ENCODE results near the gene EHMT1.
"Not testable (repeated sequence)": the region's sequence is repeated elsewhere in the genome, so short reads cannot be mapped to it uniquely, and the experiment has no call there.

EHMT1 gene

GRCh38 chr9:137798901-137799629 is 180.3 kb downstream of the EHMT1 start:
- no peak for DNase-seq (ENCODE audit: insufficient read length, low spot score)
- no peak for FAIRE-seq

- DNase-seq (ENCODE audit: insufficient read length, low spot score) (no peak), FAIRE-seq (no peak)
Observed at GRCh38 chr9:137799630-137799983, 180.8 kb downstream of the EHMT1 start.

DNA sequence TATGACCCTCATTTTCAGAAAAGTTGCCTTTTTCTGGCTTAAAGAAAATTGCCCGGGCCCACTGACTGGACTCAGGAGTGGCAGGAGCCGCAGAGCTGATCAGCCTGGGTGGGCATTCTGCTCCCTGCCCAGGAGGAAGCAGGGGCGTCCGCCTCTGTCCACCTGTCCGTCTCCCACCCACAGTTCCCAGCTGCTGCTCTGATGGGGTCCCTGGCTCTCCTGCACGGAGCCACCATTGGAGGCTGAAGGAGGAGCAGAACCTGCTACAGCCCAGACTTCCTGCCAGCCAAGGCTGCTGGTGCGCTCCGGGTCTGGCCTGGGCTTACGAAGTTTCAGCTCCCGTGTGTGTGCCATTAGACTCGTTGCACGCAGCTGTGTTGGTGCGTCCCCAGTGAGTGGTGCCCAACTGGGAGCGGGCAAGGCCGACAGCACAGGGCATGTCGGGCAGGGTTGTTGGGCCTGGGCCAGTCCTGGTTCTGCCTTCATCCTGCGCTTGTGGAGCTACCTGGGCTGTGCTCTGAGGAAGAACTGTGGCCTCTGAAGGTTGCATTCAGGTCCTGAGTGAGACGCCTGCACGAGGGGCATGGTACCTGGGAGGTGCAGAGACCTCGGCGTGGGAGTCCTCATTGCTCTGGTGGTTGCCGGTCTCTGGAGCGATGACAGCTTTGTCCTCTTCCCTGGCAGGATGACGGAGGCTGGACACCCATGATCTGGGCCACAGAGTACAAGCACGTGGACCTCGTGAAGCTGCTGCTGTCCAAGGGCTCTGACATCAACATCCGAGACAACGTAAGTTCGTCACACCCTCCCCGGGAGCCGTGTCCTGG is 181.6 kb downstream of the EHMT1 start:
- DNase-seq (ENCODE audit: insufficient read length, low spot score) (no peak), FAIRE-seq (no peak)

- DNase-seq (ENCODE audit: insufficient read length, low spot score) (no peak), FAIRE-seq (no peak)
Observed at GRCh38 chr9:137801023-137801319, 182.2 kb downstream of the EHMT1 start.

GRCh38 chr9:137802021-137802420 is 183.2 kb downstream of the EHMT1 start:
- DNase-seq (ENCODE audit: insufficient read length, low spot score) (no peak), FAIRE-seq (no peak)

DNA sequence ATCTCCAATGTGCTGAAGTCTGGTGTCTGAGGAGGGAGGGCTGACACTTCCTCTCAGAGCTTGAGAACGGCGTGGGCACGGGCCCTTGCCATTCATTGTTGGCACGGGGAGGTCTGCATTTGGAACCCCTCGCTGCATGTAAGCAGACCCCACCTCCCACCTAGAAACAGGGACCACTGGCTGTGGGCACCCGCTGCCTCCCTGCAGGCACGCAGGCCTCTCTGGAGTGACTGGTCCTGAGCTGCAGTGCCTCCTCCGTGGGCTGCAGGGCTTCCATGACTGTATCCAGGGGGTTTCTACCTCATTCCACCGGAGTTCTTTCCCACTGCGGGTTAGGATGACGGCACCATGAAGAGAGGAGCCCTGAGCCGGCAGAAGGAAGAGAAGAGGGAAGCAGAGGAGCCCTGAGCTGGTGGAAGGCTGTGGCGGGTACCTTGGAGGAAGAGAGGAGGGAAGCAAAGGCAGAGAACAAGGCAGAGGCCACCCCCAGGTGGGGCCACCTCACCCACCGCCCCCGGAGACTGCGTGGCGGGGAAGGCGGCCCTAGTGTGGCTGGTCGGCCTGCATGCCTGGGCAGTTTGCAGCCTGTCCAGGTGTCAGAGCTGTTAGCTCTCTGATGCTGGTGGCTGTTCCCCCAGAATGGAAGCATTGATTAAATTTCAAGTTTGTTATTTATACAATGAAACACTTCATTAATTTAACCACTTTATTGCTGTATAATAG is 183.9 kb downstream of the EHMT1 start:
- FAIRE-seq (no peak), DNase-seq (ENCODE audit: insufficient read length, low spot score) (no peak)

GRCh38 chr9:137804908-137805630 is 186.3 kb downstream of the EHMT1 start:
- DNase-seq (ENCODE audit: insufficient read length, low spot score), result no peak
- no peak for FAIRE-seq

GRCh38 chr9:137807721-137808703 is 189.2 kb downstream of the EHMT1 start:
- no peak for FAIRE-seq
- no peak for DNase-seq (ENCODE audit: insufficient read length, low spot score)

DNA sequence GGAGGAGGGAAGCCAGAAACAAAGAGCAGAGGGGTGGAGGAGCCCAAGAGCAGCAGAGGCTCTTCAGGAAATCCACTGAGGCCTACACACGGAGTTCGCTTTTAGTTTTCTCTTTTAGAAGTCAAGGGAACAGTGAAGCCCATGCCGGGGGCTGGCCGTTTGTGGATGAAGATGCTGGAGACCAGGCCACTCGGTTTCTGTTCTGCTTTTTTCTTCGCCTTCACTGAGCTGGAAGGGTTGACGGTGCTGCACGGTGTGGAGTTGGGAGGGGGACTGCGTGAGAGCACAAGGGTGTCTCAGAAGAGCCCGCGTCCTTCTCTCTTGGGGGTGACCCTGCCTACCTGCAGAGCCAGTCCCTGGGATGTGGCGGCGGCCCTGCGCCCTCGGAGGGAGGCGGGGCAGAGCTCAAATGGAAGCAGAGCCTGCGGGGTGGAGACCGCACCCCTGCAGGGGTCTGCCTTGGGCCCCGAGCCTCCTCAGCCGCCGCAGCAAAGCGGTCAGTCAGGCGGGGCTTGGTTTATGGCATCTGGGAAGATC is 190.3 kb downstream of the EHMT1 start:
- DNase-seq (ENCODE audit: insufficient read length, low spot score) (no peak), FAIRE-seq (no peak)

DNA sequence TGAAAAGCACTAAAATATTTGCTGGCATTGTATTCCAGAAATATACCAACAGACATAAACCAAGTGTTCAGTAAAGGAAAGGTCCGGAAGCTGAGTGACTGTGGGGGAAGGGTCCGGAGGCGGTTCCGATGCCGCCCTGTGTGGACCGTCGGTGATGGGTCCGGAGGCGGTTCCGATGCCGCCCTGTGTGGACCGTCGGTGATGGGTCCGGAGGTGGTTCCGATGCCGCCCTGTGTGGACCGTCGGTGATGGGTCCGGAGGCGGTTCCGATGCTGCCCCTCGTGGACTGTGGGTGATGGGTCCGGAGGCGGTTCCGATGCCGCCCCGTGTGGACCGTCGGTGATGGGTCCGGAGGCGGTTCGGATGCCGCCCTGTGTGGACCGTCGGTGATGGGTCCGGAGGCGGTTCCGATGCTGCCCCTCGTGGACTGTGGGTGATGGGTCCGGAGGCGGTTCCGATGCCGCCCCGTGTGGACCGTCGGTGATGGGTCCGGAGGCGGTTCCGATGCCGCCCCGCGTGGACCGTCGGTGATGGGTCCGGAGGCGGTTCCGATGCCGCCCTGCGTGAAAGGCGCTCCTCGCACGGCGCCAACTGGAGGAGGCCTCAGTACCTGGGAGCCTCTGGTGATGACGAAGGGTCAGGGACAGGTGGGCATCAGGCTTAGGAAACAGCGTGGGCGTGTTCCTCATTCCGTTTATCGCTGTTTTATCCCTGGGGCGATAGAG is 191.1 kb downstream of the EHMT1 start:
- FAIRE-seq; DNase-seq (ENCODE audit: insufficient read length, low spot score): not testable (repeated sequence)

DNA sequence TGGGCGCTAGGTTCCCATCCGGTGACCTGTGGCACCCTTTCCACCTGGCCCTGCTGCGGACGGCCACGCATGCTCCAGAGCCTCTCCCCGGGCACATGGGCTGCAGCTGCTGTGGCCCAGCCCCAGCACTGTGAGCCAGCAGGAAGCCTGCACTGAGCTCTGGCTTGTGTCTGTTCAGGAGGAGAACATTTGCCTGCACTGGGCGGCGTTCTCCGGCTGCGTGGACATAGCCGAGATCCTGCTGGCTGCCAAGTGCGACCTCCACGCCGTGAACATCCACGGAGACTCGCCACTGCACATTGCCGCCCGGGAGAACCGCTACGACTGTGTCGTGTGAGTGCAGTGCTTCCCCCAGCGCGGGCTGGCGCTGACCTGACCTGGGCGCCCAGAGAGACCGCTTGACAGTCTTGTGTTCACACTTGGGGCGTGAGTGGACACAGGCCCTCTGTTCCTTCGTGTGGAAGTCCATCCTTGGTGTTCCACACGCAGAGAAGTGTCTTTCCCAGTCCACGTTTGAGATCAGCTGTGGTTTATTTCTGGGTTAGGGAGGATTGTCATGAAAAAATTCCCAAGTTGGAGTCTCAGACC is 192.6 kb downstream of the EHMT1 start:
- no peak for FAIRE-seq
- no peak for DNase-seq (ENCODE audit: insufficient read length, low spot score)

- DNase-seq (ENCODE audit: insufficient read length, low spot score) (no peak), FAIRE-seq (no peak)
Observed at GRCh38 chr9:137812356-137813023, 193.7 kb downstream of the EHMT1 start.

GRCh38 chr9:137813167-137813566 is 194.4 kb downstream of the EHMT1 start:
- FAIRE-seq, result no peak
- DNase-seq (ENCODE audit: insufficient read length, low spot score), result no peak

DNA sequence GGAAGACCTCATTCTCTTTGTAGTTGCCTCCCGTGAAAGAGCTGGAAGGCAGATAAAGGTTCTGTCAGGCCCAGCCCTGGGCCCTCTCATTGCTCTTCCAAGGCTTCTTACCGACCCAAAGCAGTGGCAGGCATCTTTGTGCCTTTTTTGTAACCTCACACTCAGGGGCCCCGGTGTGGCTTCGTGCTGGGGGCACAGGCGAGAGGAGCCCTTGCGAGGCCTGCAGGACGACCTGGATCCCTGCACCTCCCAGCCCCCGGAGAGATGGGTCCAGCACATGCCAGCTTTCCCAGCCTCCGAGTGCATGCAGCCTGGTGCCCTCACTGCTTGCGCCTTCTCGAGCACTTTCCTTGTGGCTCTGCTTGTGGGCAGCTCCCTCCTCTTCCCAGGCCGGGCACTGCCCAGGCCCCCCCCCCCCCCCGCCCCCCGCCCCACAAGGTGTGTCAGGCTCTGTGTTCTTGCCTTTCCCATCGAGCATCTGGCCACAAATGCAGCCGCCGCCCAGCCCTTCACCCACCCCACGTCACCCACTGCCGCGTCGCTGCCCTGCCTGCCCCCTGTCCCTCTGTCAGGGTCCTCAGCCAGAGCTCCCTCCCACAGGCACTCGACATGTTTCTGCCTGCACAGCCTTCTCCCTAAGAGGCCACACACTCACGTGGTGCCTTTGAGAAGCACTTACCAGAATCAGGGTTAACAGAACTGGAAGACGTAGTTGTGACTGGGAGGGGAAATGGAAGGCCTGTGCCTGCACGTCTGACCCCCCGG is 195.0 kb downstream of the EHMT1 start:
- FAIRE-seq (no peak), DNase-seq (ENCODE audit: insufficient read length, low spot score) (no peak)

DNA sequence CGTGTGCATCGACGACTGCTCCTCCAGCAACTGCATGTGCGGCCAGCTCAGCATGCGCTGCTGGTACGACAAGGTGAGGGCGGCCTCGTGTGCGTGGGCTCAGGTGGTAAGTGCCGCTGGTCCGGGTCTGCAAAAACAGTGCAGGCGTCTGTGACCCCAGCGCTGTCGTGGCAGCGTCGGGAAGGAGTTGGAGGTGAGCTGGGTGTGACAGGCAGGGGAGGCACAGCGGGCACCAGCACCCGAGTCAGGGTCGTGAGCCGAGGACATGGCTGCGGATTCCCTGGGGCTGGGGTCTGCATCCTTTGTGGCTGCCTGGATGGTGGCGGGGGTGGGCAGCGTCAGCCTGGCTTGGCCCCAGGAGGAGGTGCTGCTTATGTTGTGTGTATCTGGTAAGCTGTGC is 195.6 kb downstream of the EHMT1 start:
- DNase-seq (ENCODE audit: insufficient read length, low spot score) (no peak), FAIRE-seq (no peak)

DNA sequence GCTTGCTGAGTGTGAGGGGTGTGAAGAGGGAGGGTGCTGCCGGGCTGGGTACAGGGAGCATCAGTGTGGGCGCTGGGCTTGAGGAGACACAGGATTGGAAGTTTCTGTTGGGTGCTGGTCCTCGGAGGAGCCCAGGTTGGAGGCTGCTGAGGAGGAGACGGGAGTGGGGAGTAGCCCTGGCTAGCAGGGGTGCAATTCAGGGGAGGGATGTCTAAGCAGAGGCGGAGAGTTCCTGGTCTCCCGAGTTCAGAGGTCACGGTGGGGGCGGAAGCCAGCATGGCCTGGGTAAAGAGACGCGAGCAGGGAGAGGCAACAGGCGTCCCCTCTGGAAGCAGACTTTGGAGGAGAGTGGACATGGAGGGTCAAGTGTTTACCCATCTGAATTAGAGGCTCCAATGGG is 196.0 kb downstream of the EHMT1 start:
- FAIRE-seq, result no peak

More for the DNA sequence above, 196.0 kb downstream of the EHMT1 start:
- DNase-seq (ENCODE audit: insufficient read length, low spot score), result no peak
